GM21717 (cell line): ENCODE data around the gene CHFR.
A peak's percentile ranks its signal among the peaks of the same experiment; 100 is the strongest.
"Not testable (repeated sequence)": the region's sequence is repeated elsewhere in the genome, so short reads cannot be mapped to it uniquely, and the experiment has no call there.

Experiments
- ATAC-seq: cut with Tn5 transposase; IDR thresholded peaks from one replicate; pipeline ENCODE4 v1.9.1; 2021; ENCODE audit warnings: mild to moderate bottlenecking, moderate library complexity; ENCODE audit not compliant: unreplicated experiment

Gene CHFR

DNA sequence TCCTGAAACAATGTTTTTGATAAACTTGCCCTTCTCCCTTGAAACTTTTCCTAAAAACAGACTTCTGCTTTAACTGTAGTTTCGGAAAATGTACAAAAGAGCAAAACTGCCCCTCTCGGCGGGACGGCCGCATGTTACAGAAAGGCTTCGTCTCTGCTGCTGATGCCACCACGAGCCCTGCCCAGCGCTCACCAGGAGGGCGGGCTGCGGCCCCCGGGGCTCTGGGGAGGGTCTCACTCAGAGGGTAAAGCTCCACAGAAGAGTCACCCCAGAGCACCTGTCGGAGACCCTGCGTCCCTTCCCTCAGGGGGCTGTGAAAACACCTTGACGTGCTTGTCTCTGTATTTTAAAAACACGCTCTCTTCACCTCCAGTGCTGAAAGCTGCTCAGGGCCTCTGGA is 46.3 kb downstream of the CHFR start:
- ATAC-seq = no peak

DNA sequence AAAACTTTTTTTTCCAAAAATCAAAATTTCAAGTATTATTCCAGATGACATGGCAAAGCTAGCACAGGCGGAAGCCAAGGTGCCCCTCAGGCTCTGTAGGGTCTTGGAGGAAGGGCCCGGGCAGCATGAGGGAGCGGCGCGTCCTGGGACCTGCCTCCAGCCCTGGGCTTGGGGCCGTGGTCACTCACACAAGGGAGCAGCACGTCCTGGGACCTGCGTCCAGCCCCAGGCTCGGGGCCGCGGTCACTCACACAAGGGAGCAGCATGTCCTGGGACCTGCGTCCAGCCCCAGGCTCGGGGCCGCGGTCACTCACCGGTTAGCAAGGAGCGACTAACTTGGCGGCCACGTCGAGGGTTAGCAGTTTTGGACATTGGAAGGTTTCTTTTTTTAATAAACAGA is 46.9 kb downstream of the CHFR start:
- ATAC-seq = no peak

GRCh38 chr12:132839558-132840235 is 47.7 kb downstream of the CHFR start:
- ATAC-seq = no peak

GRCh38 chr12:132838410-132839080 is 48.9 kb downstream of the CHFR start:
- no peak for ATAC-seq

GRCh38 chr12:132837693-132838409 is 49.6 kb downstream of the CHFR start:
- ATAC-seq = no peak

- ATAC-seq = no peak
These were observed 50.5 kb downstream of the CHFR start for GRCh38 chr12:132836795-132837331.

- not testable (repeated sequence) for ATAC-seq
These were observed 51.2 kb downstream of the CHFR start for GRCh38 chr12:132836230-132836629.

GRCh38 chr12:132835076-132836025 is 52.1 kb downstream of the CHFR start:
- no peak for ATAC-seq

- ATAC-seq = no peak
These were observed 53.2 kb downstream of the CHFR start for GRCh38 chr12:132834181-132834711.

- no peak for ATAC-seq
These were observed 54.1 kb downstream of the CHFR start for GRCh38 chr12:132833341-132833740.

GRCh38 chr12:132831771-132832170 is 55.6 kb downstream of the CHFR start:
- no peak for ATAC-seq

DNA sequence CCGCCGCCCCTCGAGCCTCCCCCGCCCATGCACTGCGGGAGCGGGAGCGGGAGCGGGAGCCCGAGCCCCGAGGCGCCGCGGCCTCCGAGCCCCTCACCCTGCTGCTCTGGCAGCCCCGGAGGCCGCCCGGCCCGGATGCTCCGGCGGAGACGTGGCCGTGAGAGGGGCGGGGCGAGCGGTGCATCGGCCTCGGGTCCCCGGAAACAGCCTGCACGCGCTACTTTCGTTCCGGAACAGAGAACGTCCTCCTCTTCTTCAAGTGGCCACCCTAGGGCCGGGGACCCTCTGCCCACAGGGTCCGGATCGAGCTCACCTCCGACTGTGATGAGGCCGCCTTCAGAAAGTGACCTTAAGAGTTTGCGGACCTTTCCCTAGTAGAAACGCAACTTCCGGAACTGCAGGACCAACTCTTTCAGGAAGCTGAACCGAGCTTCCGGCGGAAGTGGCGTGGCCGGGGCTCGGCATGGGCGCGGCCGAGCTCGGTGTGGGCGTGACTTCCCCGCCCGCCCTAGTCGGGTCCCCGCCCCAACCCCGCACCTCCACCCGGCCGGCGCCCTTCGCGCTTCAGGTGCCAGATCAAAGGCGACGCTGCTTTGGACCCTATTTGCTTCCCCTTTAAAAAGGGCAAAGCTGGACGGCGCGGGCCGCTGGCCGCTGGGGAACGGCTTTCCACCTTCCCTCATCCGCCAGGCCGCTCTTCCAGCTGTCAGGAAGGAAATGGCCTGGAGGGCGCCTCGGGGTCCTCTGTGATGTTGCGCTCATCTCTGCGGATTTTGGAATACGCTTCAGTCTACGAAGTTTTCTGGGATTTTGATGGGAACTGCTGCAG is 58.5 kb downstream of the CHFR start, which contains the start of gene GOLGA3:
Gene GOLGA3 (minus strand): TSS at position 164 of the 829 bp plus-strand sequence. CDS start 6,741 bp downstream, outside the sequence.
- ATAC-seq = peak; percentile 83

DNA sequence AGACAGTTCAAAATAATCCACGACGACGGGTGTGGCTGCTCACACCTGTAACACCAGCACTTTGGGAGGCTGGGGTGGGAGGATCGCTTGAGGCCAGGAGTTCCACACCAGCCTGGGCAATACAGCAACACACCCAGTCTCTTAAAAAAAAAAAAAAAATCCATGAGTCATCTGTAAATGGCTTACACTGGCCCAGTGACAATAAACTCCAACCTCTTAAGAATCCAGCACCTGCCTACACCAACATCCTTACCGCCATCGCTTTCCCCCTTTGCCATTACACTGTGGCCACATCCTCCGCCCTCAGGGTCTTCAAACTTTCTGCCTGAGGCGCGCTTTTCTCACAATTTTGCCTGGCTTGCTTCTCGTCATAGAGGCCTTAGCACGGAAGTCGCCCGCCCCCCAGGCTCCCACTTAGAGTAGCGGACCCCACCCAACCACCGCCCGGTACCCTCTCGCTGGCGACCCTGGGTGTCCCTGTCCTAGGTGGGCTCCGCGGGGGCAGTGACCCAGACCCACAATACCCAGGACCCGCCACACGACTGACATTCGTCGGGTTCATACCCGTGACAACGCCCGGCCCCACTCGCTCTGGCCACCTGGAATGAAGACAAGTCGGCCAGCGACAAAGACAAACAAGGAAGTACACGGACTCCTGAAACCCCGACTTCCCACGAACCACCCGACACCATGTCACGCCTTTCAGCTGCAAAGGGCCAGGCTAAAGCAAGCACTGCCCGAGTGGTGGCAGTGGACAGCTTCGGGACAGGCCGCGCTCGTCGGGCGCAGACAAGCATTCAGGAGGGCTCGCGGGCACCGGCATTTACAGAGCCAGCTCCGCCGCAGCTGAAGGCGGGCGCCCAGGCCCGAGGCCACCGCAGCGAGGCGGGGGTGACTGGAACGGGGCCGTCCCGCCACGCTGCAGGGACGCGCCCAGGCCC is 59.4 kb downstream of the CHFR start:
- ATAC-seq = peak; percentile 22

GRCh38 chr12:132825861-132826260 is 61.5 kb downstream of the CHFR start:
- no peak for ATAC-seq

DNA sequence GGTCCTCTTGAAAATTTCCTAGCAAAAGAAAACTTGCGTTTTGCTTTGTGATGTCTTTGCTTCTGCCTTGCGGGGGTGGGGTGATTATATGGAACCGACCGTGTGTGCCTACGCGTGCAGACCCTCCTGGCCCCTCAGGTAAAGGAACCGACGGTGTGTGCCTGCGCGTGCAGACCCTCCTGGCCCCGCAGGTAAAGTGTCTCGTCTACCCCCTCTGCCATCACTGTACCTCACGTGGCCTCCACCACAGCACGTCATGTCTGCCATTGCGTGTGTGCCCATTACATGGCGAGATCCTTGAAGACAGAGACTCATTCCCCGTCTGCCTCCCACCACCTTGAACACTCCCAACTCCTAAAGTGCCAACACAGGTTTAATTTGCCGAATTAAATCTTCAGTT is 62.3 kb downstream of the CHFR start:
- ATAC-seq = no peak

DNA sequence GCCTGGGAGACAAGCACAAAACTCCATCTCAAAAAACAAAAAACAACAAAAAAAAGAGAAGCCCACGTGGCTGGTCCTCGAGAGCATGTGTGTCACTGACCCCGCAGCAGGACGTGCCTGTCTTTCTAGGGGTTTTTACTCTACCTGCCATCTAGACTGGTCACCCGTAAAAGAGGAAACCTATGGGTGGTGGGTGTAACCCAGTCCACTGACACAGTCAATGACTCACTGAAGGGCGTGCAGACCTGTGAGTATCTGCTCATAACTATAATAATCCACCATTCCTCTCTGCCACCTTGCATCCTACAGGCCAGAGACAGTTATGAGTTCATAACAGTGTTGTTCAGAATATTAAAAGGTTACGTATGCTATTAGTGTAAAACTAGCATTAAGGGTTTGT is 63.4 kb downstream of the CHFR start:
- no peak for ATAC-seq

DNA sequence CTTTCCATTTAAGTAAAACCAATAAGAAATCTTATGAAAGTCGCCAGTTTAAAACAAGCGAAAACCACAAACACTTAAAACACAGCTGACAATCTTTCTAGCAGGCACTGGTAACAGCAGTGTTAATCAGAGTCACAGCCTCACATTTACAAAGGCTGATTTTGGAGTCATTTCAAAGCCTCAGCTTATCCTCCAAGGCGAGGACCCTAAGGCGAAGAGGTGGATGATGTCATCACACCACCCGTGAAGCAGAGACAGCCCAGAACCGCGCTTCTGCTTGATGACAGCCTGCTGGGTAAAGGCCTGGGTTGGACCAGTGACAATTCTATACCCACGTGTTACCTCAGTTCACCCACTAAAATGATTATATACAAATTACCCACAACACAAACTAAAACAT is 68.8 kb downstream of the CHFR start:
- no peak for ATAC-seq

DNA sequence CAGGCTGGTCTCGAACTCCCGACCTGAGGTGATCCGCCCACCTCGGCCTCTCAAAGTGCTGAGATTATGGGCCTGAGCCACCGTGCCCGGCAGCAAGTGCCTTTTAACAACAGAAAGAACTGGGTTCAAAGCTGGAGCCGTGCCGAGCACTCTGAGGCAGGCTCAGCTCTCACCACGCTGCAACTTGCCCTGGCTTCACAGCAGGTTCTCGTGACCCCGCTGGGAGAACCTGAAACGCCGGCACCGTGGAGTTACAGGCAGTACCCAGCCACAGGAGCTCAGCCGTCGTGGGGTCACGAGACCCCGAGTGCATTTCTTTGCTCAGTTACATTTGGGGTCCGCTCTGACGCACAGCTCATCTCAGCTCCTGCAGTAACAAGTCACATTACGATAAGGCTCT is 73.2 kb downstream of the CHFR start:
- ATAC-seq = no peak
